CD8-positive, alpha-beta memory T cell (primary cell): ENCODE results near the gene HSPBP1. TPM values are rescaled to one million over a fixed set of nuclear protein-coding genes. Genes with fewer than 3 reads are reported as not detected.
"Not testable (repeated sequence)": the region's sequence is repeated elsewhere in the genome, so short reads cannot be mapped to it uniquely, and the experiment has no call there.

Source experiments
- CTCF ChIA-PET: fragments of 350-600 bp; sonication (Branson Sonifier 250); formaldehyde crosslinking; loops from one replicate; lab custom pipeline; 2021; ENCODE audit warnings: antibody characterized with exemption; lab: Charles Lee
- POLR2A ChIA-PET: fragments of 350-600 bp; sonication (Branson Sonifier 250); formaldehyde crosslinking; loops from one replicate; lab custom pipeline; 2021; ENCODE audit warnings: antibody characterized with exemption; lab: Charles Lee
- DNase-seq, 5 donors: peaks; one replicate each; pipeline versions ENCODE4 v3.0.0 to v3.0.0-alpha.2; 2020 to 2022; ENCODE audit warnings: mixed read lengths in 1 of 5
- H3K27ac ChIP-seq: one replicate; pipeline ENCODE4 v1.7.0; 2013; ENCODE audit warnings: low read depth, mild to moderate bottlenecking, low read length, moderate library complexity
- H3K27me3 ChIP-seq: 2 replicates; pipeline ENCODE4 v1.7.0; 2013; ENCODE audit warnings: low read length, mild to moderate bottlenecking; ENCODE audit not compliant: insufficient read depth, poor library complexity, severe bottlenecking
- H3K36me3 ChIP-seq: 2 replicates; pipeline ENCODE4 v1.7.0; 2013; ENCODE audit warnings: mild to moderate bottlenecking, low read length, moderate library complexity; ENCODE audit not compliant: insufficient read depth
- H3K4me1 ChIP-seq: 2 replicates; pipeline ENCODE4 v1.7.0; 2013; ENCODE audit warnings: mild to moderate bottlenecking, low read length, moderate library complexity; ENCODE audit not compliant: insufficient read depth
- H3K4me3 ChIP-seq: 2 replicates; pipeline ENCODE4 v1.7.0; 2013; ENCODE audit warnings: mild to moderate bottlenecking, low read length
- H3K9me3 ChIP-seq: 2 replicates; pipeline ENCODE4 v1.7.0; 2013; ENCODE audit warnings: mild to moderate bottlenecking, low read length
- H3K27ac Mint-ChIP-seq, 8 donors: one replicate each; pipeline ENCODE4 v1.8.0; 2020 to 2021; ENCODE audit warnings: mixed read lengths in 8 of 8, mild to moderate bottlenecking in 6 of 8, inconsistent platforms in 3 of 8, moderate library complexity in 3 of 8
- H3K27me3 Mint-ChIP-seq, 2 donors: one replicate each; pipeline ENCODE4 v1.8.0; 2020 to 2021; ENCODE audit warnings: mixed read lengths in 2 of 2, mild to moderate bottlenecking in 1 of 2, moderate library complexity in 1 of 2
- H3K36me3 Mint-ChIP-seq, 3 donors: one replicate each; pipeline ENCODE4 v1.8.0; 2020 to 2021; ENCODE audit warnings: mixed read lengths in 3 of 3, inconsistent platforms in 1 of 3, mild to moderate bottlenecking in 1 of 3
- H3K4me1 Mint-ChIP-seq, 3 donors: one replicate each; pipeline ENCODE4 v1.8.0; 2020 to 2021; ENCODE audit warnings: mixed read lengths in 3 of 3, inconsistent platforms in 1 of 3, mild to moderate bottlenecking in 1 of 3
- H3K4me3 Mint-ChIP-seq, 7 donors: one replicate each; pipeline ENCODE4 v1.8.0; 2020 to 2021; ENCODE audit warnings: mixed read lengths in 7 of 7, mild to moderate bottlenecking in 6 of 7, moderate library complexity in 4 of 7, inconsistent platforms in 2 of 7
- H3K9me3 Mint-ChIP-seq, 5 donors: one replicate each; pipeline ENCODE4 v1.8.0; 2020 to 2022; ENCODE audit warnings: mixed read lengths in 5 of 5, mild to moderate bottlenecking in 3 of 5, moderate library complexity in 2 of 5, inconsistent platforms in 1 of 5
- polyA plus RNA-seq: library from polyadenylated mRNA; unstranded; fragments of 300-500 nt; fragmentation: Illumina TruSeq; gene quantifications from one replicate; pipeline ENCODE4 v1.2.3, GENCODE V29; 2021
- total RNA-seq, 2 experiments: library from RNA; stranded (reverse); gene quantifications; one replicate each; pipeline ENCODE4 v1.2.3, GENCODE V29; 2021

Gene HSPBP1
- total and polyA plus RNA-seq, 3 experiments from 2014 or later = 46.4 to 84.1 (median 82.9) TPM

- POLR2A ChIA-PET = no interaction called here
- H3K9me3 ChIP-seq = no peaks in the 10 kb centered on the region
- Mint-ChIP-seq H3K9me3 (no peaks in the 10 kb centered on the region), H3K27me3 (no peaks in the 10 kb centered on the region), H3K4me1 (peaks cover 0 to 3% (median 0%) of the 10 kb centered on the region in 3 donors), H3K36me3 (peaks cover 3 to 70% (median 5%) of the 10 kb centered on the region in 3 donors), H3K27ac (no peak overlapping the region), H3K4me3 (no peak overlapping the region)
- H3K27ac ChIP-seq = no peak overlapping the region
- no peaks in the 10 kb centered on the region for H3K27me3 ChIP-seq
- CTCF ChIA-PET = no interaction called here
- no peak overlapping the region for H3K4me3 ChIP-seq
- no peak for DNase-seq
- H3K4me1 ChIP-seq = no peaks in the 10 kb centered on the region
- peaks cover 22% of the 10 kb centered on the region for H3K36me3 ChIP-seq
Observed at GRCh38 chr19:55227241-55228014, 52.5 kb downstream of the HSPBP1 start.

GRCh38 chr19:55226788-55227187 is 53.1 kb downstream of the HSPBP1 start:
- H3K4me1 ChIP-seq = no peaks in the 10 kb centered on the region
- Mint-ChIP-seq H3K27me3 (no peaks in the 10 kb centered on the region), H3K4me1 (peaks cover 0 to 3% (median 0%) of the 10 kb centered on the region in 3 donors), H3K4me3 (no peak overlapping the region), H3K9me3 (no peaks in the 10 kb centered on the region), H3K36me3 (peaks cover 3 to 64% (median 5%) of the 10 kb centered on the region in 3 donors), H3K27ac (peak overlapping the region in 1 of 8 donors; percentile 85)
- H3K36me3 ChIP-seq = peaks cover 15% of the 10 kb centered on the region
- no peak for DNase-seq
- H3K4me3 ChIP-seq = no peak overlapping the region
- ChIA-PET POLR2A (no interaction called here), CTCF (no interaction called here)
- no peaks in the 10 kb centered on the region for H3K9me3 ChIP-seq
- H3K27me3 ChIP-seq = no peaks in the 10 kb centered on the region
- H3K27ac ChIP-seq = no peak overlapping the region

GRCh38 chr19:55226273-55226672 is 53.6 kb downstream of the HSPBP1 start:
- Mint-ChIP-seq H3K4me1 (peaks cover 0 to 3% (median 3%) of the 10 kb centered on the region in 3 donors), H3K4me3 (no peak overlapping the region), H3K9me3 (no peaks in the 10 kb centered on the region), H3K27me3 (no peaks in the 10 kb centered on the region), H3K27ac (no peak overlapping the region), H3K36me3 (peaks cover 3 to 61% (median 7%) of the 10 kb centered on the region in 3 donors)
- H3K4me3 ChIP-seq = no peak overlapping the region
- ChIA-PET POLR2A (no interaction called here), CTCF (no interaction called here)
- DNase-seq = no peak
- H3K4me1 ChIP-seq = no peaks in the 10 kb centered on the region
- H3K9me3 ChIP-seq = no peaks in the 10 kb centered on the region
- H3K27me3 ChIP-seq = no peaks in the 10 kb centered on the region
- peaks cover 10% of the 10 kb centered on the region for H3K36me3 ChIP-seq
- H3K27ac ChIP-seq = no peak overlapping the region

DNA sequence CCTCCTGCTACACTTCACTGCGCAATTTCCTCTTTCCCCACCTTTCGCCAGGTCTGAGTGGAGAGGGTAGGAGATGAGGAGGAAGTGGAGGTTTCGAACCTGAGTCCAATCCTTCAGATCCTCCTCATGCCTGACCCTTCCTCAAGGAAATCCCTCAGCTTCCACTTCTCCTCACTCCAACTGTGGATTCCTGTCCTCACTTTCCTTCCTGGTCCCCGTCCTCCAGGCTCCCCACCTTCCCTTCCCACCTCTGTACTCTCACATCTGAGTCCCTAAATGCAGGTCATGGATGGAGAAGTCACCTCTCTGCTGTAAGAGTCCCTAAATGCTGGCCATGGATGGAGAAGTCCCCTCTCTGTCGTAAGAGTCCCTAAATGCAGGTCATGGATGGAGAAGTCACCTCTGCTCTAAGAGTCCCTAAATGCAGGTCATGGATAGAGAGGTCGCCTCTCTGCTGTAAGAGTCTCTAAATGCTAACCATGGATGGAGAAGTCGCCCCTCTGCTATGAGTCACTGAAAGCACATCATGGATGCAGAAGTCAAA is 54.4 kb downstream of the HSPBP1 start:
- Histone ChIP-seq H3K27ac (no peak overlapping the region), H3K4me3 (no peak overlapping the region), H3K9me3 (no peaks in the 10 kb centered on the region), H3K4me1 (no peaks in the 10 kb centered on the region), H3K36me3 (peaks cover 5% of the 10 kb centered on the region), H3K27me3 (no peaks in the 10 kb centered on the region)
- Mint-ChIP-seq H3K27me3 (no peaks in the 10 kb centered on the region), H3K27ac (peak overlapping the region in 2 of 8 donors; percentile 52 to 79), H3K9me3 (peaks cover 0 to 5% (median 0%) of the 10 kb centered on the region in 5 donors), H3K4me3 (no peak overlapping the region), H3K36me3 (peaks cover 8 to 54% (median 9%) of the 10 kb centered on the region in 3 donors), H3K4me1 (peaks cover 0 to 3% (median 3%) of the 10 kb centered on the region in 3 donors)
- DNase-seq = no peak
- CTCF ChIA-PET = no interaction called here
- POLR2A ChIA-PET = no interaction called here

DNA sequence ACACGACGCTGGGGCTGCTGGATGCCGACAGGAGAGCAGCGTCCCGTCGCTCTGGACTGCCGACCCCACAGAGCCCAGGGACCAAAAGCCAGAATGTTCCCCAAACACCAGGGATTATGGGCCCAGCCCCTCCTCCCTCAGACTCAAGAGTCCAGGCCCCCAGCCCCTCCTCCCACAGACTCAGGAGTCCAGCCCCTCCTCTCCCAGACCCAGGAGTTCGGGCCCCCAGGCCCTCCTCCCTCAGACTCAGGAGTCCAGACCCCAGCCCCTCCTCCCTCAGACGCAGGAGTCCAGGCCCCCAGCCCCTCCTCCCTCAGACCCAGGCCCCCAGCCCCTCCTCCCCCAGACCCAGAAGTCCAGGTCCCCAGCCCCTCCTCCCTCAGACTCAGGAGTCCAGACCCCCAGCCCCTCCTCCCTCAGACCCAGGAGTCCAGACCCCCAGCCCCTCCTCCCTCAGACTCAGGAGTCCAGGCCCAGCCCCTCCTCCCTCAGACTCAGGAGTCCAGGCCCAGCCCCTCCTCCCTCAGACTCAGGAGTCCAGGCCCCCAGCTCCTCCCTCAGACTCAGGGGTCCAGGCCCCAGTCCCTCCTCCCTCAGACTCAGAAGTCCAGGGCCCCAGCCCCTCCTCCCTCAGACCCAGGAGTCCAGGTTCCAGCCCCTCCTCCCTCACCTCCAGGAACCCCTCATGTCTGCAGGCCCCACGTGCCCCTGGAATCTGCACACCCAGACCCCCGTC is 55.1 kb downstream of the HSPBP1 start:
- H3K4me1 ChIP-seq, CTCF ChIA-PET, H3K27me3 Mint-ChIP-seq, POLR2A ChIA-PET, H3K9me3 Mint-ChIP-seq, H3K4me3 ChIP-seq, H3K4me1 Mint-ChIP-seq, H3K36me3 ChIP-seq, H3K27me3 ChIP-seq, DNase-seq, H3K4me3 Mint-ChIP-seq, H3K9me3 ChIP-seq, H3K27ac ChIP-seq, H3K27ac Mint-ChIP-seq: not testable (repeated sequence)
- H3K36me3 Mint-ChIP-seq = peaks cover 8 to 48% (median 9%) of the 10 kb centered on the region in 3 donors

DNA sequence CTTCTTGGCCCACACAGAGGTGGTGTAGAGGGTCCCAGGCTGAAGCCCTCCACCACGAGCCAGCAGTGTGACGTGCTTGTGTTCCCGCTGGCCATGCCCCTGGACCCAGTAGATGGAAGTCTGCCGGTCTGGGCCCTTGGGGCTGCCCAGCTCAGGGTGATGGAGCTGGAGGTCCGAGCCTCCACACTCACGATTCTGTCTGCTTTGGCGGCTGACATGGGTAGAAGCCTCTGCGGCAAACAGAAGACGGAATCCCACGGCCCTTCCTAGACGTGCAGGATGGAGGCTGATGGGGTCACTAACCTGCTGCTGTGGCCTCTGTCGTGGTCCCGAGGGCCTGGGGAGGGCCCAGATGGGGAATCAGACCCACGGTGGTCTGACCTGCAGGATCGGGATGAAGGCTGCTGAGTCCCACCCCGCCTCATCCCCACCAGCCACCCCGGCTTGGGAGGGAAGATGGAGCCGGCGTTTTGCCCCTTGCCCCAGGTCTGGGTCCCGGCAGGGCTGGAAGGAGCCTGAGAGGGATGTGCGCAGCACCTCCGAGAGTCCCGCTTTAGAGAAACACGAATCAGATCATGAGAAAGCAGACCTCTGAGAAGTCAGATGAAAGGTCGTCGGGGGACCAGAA is 55.8 kb downstream of the HSPBP1 start:
- Mint-ChIP-seq H3K9me3 (peaks cover 0 to 5% (median 0%) of the 10 kb centered on the region in 5 donors), H3K27ac (no peak overlapping the region), H3K4me1 (peaks cover 0 to 3% (median 3%) of the 10 kb centered on the region in 3 donors), H3K27me3 (no peaks in the 10 kb centered on the region), H3K36me3 (peaks cover 8 to 43% (median 9%) of the 10 kb centered on the region in 3 donors), H3K4me3 (no peak overlapping the region)
- DNase-seq = no peak
- Histone ChIP-seq H3K4me1 (no peaks in the 10 kb centered on the region), H3K4me3 (no peak overlapping the region), H3K9me3 (no peaks in the 10 kb centered on the region), H3K27ac (no peak overlapping the region), H3K27me3 (no peaks in the 10 kb centered on the region), H3K36me3 (peaks cover under 1% of the 10 kb centered on the region)
- CTCF ChIA-PET = no interaction called here
- POLR2A ChIA-PET = no interaction called here

DNA sequence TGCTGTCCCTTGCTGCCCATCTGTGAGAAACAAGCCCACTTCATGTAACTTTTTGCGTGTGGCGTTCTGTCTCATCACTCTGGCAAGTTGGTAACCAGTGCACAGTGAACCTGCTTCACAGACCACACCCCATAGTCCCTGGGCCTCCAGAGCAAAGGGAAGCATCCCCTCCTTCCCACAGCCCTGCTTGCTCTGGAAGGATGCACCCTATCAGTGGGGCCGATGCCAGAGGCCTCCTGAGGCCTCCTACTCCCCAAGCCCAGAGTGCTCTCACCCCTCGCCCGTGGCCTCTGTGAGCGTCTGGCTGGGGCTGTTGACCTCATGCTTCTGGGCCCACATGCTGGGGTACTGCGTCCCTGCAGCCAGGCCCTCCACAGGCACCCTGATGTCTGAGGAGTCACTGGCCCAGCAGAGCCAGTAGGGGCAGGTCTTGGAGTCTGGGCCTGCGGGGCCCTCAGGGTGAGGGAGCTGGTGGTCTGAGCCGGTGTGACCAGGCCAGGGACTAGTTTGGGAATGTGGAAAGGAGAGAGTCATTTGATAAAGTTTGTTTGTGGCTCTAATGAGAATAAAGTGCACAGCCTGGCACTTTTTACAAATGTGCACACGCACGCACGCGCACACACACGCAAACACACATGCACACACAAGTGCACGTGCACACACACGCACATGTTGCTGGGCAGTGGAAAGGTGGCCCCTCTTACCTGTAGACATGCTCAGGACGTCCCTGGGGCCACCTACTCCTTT is 56.4 kb downstream of the HSPBP1 start:
- Mint-ChIP-seq H3K27ac (peak overlapping the region in 2 of 8 donors; percentile 71 to 85), H3K36me3 (peaks cover 8 to 36% (median 9%) of the 10 kb centered on the region in 3 donors), H3K27me3 (no peaks in the 10 kb centered on the region), H3K4me1 (peaks cover 0 to 3% (median 3%) of the 10 kb centered on the region in 3 donors), H3K9me3 (peaks cover 0 to 5% (median 0%) of the 10 kb centered on the region in 5 donors), H3K4me3 (no peak overlapping the region)
- Histone ChIP-seq H3K27ac (no peak overlapping the region), H3K4me3 (no peak overlapping the region), H3K27me3 (no peaks in the 10 kb centered on the region), H3K9me3 (no peaks in the 10 kb centered on the region), H3K36me3 (no peaks in the 10 kb centered on the region), H3K4me1 (no peaks in the 10 kb centered on the region)
- POLR2A ChIA-PET = no interaction called here
- DNase-seq = no peak
- CTCF ChIA-PET = no interaction called here
